PFSK-1 (cell line): ENCODE results near the gene POU3F3.

Experiments
- FOXP2 ChIP-seq: optimal IDR thresholded peaks from 2 replicates; pipeline ENCODE3; 2011; ENCODE audit warnings: borderline replicate concordance, control low read depth, inconsistent platforms; ENCODE audit not compliant: insufficient read depth; ENCODE audit errors: extremely low read length, extremely low read depth
- POLR2AphosphoS5 ChIP-seq: IDR thresholded peaks from 2 replicates; pipeline ENCODE4 v1.6.1; 2012; ENCODE audit warnings: low read depth, mild to moderate bottlenecking, control low read depth, low read length, moderate library complexity
- REST ChIP-seq, 2 experiments: IDR thresholded peaks; 2 replicates each; pipeline versions ENCODE4 v1.6.1 to v1.8.0; 2011 to 2012; ENCODE audit warnings: low read depth in 2 of 2, low read length in 2 of 2, control low read depth in 1 of 2, inconsistent platforms in 1 of 2, mild to moderate bottlenecking in 1 of 2, moderate library complexity in 1 of 2; ENCODE audit not compliant: insufficient read depth in 1 of 2
- SIN3A ChIP-seq: IDR thresholded peaks from 2 replicates; pipeline ENCODE4 v1.6.1; 2012; ENCODE audit warnings: mild to moderate bottlenecking, low read length, moderate library complexity, borderline replicate concordance; ENCODE audit not compliant: insufficient read depth
- TAF1 ChIP-seq: IDR thresholded peaks from 2 replicates; pipeline ENCODE4 v1.6.1; 2012; ENCODE audit warnings: low read length, control low read depth, borderline replicate concordance; ENCODE audit not compliant: insufficient read depth

POU3F3 gene

GRCh38 chr2:104846786-104847585 lies 6.9 kb upstream of the POU3F3 start:
- TF ChIP-seq SIN3A (no peak), POLR2AphosphoS5 (no peak), TAF1 (no peak), REST (IDR thresholded peaks at IDR 0.05; ENCODE audit: insufficient read depth in 1 of 2, low read depth in 2 of 2, low read length in 2 of 2) (no peak)

- TF ChIP-seq FOXP2, result no peak
- TF ChIP-seq TAF1, result no peak
Measured at GRCh38 chr2:104847586-104848160, 6.2 kb upstream of the POU3F3 start.

- TF ChIP-seq SIN3A (no peak), POLR2AphosphoS5 (no peak), FOXP2 (no peak), REST (IDR thresholded peaks at IDR 0.05; ENCODE audit: insufficient read depth in 1 of 2, low read depth in 2 of 2, low read length in 2 of 2) (no peak), TAF1 (no peak)
Measured at GRCh38 chr2:104848526-104848925, 5.4 kb upstream of the POU3F3 start.

GRCh38 chr2:104849101-104849500 lies 4.8 kb upstream of the POU3F3 start:
- TF ChIP-seq FOXP2 (no peak), POLR2AphosphoS5 (no peak), SIN3A (no peak), REST (IDR thresholded peaks at IDR 0.05; ENCODE audit: insufficient read depth in 1 of 2, low read depth in 2 of 2, low read length in 2 of 2) (no peak), TAF1 (no peak)

- no peak for TF ChIP-seq POLR2AphosphoS5
- no peak for TF ChIP-seq SIN3A
- TF ChIP-seq FOXP2, result no peak
Measured at GRCh38 chr2:104849618-104850141, 4.2 kb upstream of the POU3F3 start.

- no peak for TF ChIP-seq SIN3A
- no peak for TF ChIP-seq TAF1
- TF ChIP-seq REST (IDR thresholded peaks at IDR 0.05; ENCODE audit: insufficient read depth in 1 of 2, low read depth in 2 of 2, low read length in 2 of 2), result no peak
- TF ChIP-seq FOXP2, result no peak
- TF ChIP-seq POLR2AphosphoS5, result no peak
Measured at GRCh38 chr2:104850361-104851290, 3.3 kb upstream of the POU3F3 start.
